ENCODE measurements around the gene SLC25A48.

- TF ChIP-seq EZH2phosphoT487 (IDR thresholded peaks at IDR 0.05; ENCODE audit: borderline replicate concordance, low read depth, low read length) (no peak), CTCF (conservative IDR thresholded peaks at IDR 0.05; ENCODE audit: low read length) (no peak)
These were observed 10.6 kb upstream of the SLC25A48 start for GRCh38 chr5:135823881-135824280.

All from OCI-LY7 (cell line).